ENCODE data around the gene COL10A1.
"Not testable (repeated sequence)": the region's sequence is repeated elsewhere in the genome, so short reads cannot be mapped to it uniquely, and the experiment has no call there.

COL10A1 gene

DNA sequence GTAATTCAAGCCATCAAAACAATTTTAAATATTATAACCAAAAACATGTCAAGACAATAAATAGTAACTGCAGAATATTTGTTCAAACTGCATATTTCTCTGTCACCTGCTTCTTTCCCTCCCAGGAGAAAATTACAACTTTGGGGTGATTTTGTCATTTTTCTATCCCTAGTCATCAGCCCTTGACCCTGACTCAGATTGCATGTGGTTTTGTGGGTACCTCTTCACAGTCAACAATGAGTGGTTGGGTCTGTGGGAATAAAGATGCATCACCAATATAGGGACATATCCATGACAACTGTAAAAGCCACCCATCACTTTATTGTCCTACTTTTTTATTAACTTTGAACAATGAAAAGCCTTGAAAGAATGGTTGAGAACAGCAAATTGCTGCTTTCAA, 7.3 kb downstream of the COL10A1 start:
- DNase-seq = no peak

- no peak for DNase-seq
Measured at GRCh38 chr6:116115781-116116180, 10.2 kb downstream of the COL10A1 start.

GRCh38 chr6:116113386-116113785, 12.5 kb downstream of the COL10A1 start:
- no peak for DNase-seq

DNA sequence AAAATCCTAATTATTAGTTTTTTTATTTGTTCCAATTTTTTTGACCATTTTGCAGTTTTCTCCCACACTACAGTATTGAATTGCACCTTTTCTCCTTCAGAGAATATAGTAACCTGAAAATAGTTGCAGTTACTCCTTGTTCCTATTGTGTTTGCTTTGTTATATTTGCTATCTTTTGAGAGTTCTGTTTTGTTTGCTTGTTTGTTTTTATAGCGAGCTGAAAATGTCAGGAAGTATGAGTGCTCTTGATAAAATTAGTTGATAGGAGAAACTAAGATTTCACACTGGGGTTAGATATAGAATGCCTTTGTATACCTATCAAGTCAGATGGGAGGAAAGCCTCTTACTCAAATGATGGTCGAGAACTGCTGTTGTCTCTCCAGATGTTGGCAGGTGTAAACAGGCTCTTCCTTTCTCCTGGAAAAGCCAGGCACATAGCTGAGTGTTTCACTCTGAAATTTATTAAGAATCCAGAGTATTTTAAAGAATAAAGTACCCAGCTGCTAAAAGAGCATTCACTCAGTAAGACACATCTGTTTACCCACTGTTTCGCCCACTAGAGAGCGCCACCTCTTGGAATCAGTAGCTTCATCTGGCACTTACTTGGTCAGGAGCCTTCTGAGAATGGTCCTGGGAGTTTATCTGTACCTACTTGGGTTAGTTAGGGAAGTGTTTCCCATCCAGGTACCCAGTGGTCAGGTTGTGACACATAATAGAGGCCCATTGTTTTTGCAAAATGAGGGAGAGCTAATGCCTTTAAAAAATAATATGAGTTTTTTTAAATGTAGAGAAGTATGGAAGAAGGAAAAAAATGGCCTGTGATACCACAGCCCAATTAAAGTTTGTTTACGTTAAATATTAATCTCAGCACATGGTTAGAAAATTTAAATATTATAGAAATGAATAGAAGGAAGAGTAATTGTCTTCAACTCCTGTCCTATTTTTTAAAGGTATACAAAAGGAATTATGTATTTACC, 14.1 kb downstream of the COL10A1 start:
- DNase-seq = peak; percentile 37

- no peak for DNase-seq
Measured at GRCh38 chr6:116108836-116109235, 17.1 kb downstream of the COL10A1 start.

DNA sequence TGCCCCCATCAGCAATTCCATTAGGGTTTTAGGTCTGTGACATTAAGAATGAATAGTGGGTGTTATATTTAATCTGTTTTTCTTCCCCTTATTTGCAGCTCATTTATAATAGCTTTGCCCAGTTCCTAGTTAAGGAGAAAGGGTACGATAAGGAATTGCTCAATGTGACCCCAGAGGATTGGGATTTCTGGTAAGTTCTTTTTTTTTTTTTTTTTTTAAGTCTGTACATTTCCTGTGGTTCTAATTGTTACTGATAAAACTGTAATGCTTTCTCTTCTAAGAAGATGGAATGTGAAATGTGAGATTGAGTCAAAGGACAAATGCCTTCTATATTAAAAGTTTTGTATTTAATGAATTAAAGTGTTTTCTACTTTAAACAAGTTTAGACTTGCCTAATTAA, 19.8 kb downstream of the COL10A1 start:
- DNase-seq = no peak

- no peak for DNase-seq
Measured at GRCh38 chr6:116105247-116105646, 20.7 kb downstream of the COL10A1 start.

- DNase-seq = no peak
Measured at GRCh38 chr6:116104636-116105035, 21.3 kb downstream of the COL10A1 start.

DNA sequence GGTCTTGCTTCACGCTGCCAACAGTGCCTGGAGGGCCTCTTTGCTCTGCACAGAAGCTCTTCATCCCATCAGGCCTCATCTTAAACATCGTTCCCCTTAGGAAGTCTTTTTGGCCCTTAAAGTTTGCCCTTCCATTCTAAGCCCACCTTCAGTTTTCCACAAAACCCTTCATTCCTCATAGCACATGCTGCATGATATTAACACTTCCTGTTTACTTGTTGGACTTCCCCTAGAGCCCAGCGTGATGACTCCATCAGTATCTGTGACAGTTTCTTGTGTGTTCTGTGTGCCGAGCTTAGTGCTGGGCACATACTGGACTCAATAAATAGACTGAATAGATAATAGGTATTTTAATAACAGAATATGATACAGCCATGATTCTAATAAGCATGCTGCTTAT, 23.1 kb downstream of the COL10A1 start:
- no peak for DNase-seq

GRCh38 chr6:116101790-116102189, 24.1 kb downstream of the COL10A1 start:
- DNase-seq = no peak

GRCh38 chr6:116101302-116101718, 24.6 kb downstream of the COL10A1 start:
- no peak for DNase-seq

DNA sequence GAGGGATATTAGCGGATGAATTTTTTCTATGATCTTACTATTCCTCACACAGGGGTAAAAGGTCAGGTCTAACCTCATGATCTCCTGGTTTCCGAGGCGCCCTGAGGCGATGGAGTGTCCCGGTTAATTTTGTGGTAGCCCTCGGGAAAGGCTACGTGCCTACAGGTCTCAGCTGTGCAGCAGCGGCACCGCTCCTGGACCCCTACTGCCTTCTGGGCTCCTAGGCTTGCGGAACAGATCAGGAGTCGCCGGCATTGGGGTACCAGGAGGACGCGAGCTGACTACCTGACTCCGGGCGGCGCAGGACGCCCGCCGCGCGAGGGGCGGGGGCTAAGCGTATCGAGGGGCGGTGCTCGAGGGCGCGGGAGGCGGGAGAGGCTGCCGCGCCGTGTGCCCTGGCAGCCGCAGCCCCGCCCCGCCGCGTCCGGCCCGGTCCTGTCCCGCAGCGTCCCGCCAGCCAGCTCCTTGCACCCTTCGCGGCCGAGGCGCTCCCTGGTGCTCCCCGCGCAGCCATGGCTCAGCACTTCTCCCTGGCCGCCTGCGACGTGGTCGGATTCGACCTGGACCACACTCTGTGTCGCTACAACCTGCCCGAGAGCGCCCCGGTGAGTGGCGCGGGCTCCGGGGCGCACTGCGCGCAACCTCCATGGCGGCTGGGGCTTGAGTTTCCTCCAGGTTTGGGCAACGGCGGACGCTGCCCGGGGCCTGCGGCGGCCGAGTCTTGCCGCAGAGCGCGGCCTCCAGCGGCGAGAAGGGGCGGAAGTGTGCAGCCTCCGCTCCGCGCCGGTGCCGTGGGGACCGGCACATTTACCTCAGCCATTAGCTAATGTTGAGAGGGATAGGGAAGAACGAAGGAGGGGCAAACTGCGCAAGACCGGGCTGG, 25.3 kb downstream of the COL10A1 start, which contains the start of gene NT5DC1:
Gene NT5DC1, plus strand, starts transcription at position 435 of the 883 bp plus-strand sequence. Its CDS starts 78 bp downstream, at position 513.
- peak; percentile 89 for DNase-seq

DNA sequence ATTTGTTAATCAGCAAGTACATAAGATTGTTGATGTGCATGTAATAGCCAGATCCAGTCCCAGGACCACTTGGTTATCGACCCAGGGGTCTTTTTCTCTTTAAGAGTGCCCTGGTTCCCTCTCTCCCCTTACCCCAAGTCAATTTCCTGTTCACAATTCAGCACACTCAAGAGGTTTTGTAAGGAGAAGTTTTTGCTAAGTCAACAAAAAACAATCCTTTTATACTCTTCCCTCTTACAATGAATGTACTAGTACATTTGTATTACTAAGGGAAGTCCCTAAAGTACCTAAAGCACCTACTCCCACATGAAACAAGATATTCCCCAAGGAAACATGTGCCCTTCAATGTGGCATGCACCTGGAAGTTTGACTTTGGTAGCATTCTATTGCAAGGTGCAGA, 26.9 kb downstream of the COL10A1 start:
- DNase-seq = no peak

- no peak for DNase-seq
Measured at GRCh38 chr6:116096979-116097816, 28.7 kb downstream of the COL10A1 start.

DNA sequence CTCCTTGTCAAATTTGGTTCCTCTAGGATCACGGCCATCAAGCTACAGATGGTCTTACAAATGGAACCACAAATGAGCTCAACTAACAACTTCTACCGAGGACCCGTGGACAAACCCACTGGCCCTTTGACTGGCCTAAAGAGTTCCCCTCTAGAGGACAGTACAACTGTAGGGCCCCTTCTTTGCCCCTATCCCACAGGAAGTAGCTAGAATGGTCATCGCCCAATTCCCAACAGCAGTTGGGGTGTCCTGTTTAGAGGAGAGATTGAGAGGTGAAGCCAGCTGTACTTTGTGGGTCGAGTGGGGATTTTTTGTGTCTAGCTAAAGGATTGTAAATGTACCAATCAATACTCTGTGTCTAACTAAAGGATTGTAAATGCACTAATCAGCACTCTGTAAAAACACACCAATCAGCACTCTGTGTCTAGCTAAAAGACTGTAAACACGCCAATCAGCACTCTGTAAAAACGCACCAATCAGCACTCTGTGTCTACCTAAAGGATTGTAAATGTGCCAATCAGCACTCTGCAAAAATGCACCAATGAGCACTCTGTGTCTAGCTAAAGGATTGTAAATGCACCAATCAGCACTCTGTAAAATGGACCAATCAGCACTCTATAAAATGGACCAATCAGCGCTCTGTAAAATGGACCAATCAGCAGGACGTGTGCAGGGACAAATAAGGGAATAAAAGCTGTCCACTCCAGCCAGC, 29.7 kb downstream of the COL10A1 start:
- DNase-seq = not testable (repeated sequence)

DNA sequence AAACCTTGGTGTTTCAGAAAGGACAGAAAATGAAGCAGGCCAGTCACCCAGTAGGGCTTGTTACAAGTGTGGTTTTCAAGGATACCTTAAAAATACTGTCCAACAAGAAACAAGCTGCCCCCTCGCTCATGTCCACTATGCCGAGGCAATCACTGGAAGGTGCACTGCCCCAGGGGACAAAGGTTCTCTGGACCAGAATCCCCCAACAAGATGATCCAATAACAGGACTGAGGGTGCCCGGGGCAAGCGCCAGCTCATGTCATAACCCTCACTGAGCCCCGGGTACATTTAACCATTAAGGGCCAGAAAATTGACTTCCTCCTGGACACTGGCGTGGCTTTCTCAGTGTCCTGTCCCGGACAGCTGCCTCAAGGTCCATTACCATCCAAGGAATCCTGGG, 31.9 kb downstream of the COL10A1 start:
- DNase-seq = no peak

DNA sequence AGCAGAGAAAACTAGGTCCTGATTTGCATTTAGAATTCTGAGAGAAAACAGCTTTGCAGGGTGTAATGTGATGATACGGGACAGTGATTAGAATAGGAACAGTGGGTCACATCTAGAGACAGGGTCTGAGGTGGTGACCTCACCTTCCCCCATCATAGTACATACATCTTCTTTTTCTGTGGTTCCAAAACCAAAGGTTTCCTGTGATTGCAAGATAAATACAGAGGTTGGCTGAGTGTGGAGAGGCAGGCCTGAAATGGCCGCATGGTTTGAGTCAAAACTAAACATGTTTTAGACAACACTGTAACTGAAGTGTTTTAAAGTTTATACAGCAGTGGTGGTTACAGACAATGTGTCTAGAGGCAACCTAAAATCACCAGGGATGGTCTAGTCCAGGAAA, 35.7 kb downstream of the COL10A1 start:
- no peak for DNase-seq

DNA sequence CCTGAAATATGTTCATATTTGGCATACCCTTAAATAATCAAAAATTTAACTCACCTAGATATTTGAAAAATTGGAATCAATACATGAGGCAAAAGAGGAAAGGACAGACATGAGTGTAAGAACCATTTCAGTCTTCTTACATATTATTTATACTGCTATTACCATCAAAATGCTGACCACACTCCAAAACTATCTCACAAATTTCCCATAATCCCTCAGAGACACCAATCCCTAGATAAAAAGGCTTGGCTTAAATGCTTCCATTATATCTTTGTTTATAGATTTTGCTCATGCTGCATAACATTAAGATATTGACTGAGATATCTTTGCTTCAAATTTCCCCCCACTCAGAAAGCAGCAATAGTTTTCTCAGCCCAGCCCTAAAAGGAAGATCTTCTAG, 37.0 kb downstream of the COL10A1 start:
- DNase-seq = no peak

- peak; percentile 5 for DNase-seq
Measured at GRCh38 chr6:116087437-116088027, 38.4 kb downstream of the COL10A1 start.

- no peak for DNase-seq
Measured at GRCh38 chr6:116084284-116084683, 41.6 kb downstream of the COL10A1 start.

DNA sequence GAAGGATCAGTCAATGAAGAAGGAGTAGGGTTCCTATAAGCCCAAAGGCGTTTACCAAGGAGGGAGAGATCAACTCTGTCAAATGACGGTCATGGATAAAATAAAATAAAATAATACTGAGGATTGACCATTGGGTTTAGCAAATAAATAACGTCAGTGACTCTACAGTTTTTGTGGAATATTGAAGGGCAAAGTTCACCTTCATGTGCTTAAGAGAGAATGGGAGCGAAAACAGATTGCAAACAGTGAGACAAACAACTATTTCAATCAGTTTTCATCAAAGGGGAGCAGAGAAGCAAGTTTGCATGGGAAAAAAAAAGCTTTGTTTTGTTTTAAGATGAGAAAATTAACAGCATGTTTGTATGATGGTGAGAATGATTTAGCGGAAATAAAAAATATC, 42.9 kb downstream of the COL10A1 start:
- DNase-seq = no peak

DNA sequence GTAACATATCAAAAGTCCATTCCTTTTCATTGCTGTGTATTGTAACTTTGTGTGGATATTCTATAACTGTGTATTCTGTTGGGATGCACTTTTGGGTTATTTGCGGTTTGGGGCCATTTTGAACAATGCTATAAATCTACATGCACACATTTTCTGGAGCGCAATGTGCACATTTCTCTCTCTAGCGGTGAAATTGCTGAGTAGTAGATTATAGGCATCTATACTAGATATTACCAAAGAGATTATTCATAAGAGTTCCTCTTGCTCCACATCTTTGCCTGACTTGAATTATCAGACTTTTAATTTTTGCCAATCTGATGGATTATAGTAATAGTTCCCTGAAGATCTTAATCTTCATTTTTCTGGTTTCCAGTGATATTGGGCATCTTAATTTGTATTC, 47.0 kb downstream of the COL10A1 start:
- DNase-seq = no peak

Data from RPMI8226 (cell line).